Prostate gland (tissue), 2 donors: ENCODE data around the gene AGAP5.

ENCODE experiments used
- CTCF ChIP-seq, 4 experiments: fragments of 200-600 bp in 2 of 4; fragments of 450-650 bp in 2 of 4; sonication (generic) in 2 of 4; IDR thresholded peaks; 1 replicate in 3 of 4; 2 replicates in 1 of 4; pipeline ENCODE4 v1.5.1; 2016 to 2019; ENCODE audit warnings: antibody characterized with exemption in 4 of 4, mild to moderate bottlenecking in 2 of 4, moderate library complexity in 2 of 4
- POLR2AphosphoS5 ChIP-seq: sonication (generic); formaldehyde crosslinking; IDR thresholded peaks from one replicate; pipeline ENCODE4 v1.6.1; 2017; ENCODE audit warnings: antibody characterized with exemption

DNA sequence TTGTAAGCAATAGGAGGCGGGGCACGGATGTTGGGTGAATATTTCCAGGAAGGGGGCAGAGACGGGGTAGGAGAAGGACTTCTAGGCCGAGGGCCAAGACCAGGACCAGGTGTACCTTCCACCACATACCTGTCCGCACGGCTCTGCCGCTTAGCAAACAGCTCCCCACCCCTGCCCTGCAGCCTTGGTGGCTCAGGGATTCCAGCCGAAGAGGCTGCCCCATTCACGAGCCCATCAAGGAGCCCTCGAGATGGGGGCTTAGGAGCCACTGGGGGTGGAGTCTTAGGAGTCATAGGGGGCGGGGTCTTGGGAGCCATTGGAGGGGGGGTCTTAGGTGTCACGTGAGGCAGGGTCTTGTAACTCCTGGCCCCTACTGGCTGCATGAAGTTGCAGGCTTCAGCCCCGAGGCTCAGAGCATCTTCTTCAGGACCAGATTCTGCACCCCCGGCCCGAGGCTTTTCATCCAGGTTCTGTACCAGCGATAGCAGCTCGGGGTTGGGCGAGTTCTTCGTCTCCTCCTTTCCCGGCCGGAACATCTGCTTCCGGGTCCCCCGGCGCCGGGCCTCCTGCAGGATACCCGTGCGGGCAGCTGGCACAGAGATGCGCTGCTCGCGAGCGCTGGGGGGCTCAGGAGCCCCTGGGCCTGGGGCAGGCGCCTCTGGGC, 50.6 kb downstream of the AGAP5 start:
- no peak for TF ChIP-seq POLR2AphosphoS5
- TF ChIP-seq CTCF (IDR thresholded peaks at IDR 0.05) = peak in 1 of 4 experiments; percentile 7
